MV-4-11 (cell line): Measurements from ENCODE around the gene APEH.

Experiments used
- DNase-seq: peaks from one replicate; lab custom pipeline; 2025; lab: John Stamatoyannopoulos, UW

The APEH gene

DNA sequence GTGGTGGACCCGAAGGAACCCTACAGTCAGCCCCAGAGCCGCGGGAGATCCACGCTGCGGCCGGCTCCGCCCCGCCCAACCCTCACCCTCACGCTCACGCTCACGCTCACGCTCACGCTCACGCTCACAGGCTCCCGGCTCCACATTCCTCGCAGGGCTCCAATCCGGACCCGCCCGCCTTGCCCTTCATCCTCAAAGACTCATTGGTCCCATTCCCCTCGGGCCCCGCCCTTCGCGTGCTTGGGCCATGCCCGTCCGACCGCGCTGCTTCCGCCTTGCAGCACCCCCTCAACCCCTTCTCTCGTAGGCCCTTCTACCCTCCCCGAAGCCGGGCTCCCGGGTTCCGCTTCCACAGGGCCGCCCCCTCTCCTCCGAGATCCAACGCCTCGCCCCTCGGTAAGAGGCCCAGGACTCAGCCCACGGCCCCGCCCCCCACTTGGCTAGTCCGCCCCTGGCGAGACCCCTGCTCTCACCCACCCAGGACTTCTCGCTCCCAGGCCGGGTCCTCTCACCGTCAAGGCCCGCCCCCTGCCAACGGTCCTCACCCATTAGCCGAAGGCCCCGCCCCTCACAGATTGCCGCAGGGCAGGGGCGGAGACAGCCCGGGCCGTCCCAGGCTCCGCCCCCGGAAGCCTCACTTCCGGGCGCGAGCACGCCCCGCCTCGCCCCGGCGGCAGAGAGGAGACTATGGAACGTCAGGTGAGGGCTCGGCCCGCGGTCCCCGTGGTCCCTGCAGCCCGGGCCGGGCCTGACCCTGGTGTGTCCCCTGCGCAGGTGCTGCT, at the start of gene APEH:
APEH (plus strand) TSS at position 637 of the 782 bp plus-strand sequence; CDS start at position 688, 51 bp downstream.
- no peak for DNase-seq

DNA sequence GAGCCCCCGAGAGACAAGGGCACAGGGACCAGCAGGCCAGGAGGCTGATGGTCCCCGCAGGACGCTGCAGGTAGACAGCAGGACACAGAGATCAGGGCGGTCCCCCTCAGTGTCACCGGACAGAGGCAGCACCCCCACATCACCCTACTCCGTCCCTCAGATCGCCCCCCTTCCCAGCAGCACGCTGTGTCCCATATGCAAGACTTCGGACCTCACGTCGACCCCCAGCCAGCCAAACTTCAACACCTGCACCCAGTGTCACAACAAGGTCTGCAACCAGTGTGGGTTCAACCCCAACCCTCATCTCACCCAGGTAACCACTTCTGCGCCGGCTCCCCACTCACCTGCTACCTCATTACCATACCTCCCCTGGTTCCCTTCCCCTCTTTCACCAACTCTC, 49.1 kb upstream of the APEH start:
- DNase-seq = no peak

DNA sequence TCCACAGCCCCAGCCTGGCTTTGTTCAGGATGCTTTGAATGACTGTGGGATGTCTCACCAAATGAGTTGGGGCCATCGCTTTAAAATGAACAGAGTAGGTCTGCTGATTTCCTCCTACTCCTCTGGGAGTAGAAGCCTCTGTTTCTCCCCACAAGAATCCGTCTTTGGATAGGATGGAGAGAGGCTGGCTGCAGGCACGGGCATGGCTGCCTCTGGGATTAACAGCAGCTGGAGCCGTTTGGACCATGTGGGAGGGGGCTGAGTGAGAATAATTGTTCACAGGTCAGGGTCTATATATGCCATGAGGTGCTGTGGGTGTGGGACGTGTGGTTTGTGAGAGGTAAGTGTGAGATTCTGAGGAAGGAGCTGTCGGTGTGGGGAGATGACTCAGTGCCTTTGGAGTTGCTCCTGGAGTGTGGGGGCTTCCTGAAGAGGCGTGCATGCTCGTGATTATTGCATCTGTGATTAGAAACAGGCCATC, 48.0 kb upstream of the APEH start:
- DNase-seq = no peak

DNA sequence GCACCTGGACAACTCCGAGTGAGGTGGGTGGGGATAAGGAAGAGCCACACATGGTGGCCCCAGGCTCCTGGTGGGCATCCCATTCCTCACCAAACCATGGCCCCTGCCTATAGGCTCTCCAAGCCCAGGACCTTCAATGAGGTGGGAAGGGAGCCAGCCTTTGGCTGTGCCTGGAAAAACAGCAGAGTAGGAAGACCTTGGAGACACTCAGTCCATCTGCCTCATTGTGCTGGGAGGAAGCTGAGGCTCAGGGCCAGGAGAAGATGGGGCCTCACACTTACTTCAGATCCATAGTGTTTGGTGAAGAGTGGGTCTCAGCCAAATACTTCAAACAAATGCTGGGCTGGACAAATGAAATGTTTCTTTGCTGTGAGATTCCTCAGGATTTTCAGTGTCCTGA, 47.4 kb upstream of the APEH start:
- DNase-seq = no peak

DNA sequence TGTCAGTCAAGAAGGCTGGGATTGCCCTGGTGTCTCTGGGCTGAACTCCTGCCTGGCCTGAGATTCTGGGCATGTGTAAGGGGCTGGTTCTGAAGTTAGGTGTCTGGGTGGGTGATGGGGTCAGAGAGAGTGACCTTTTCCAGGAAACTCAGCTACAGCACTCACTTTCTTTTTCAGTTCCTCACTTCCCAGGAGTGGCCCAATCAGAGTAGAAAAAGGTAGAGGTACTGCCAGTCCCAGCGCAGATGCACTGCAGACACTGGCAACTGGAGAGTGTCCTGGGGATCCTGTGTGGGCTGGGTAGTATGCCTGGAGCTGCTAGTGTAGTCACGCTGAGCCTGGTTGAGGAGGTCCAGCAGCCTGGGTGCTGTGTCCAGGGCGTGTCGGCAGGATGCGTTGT, 46.5 kb upstream of the APEH start:
- DNase-seq = peak; percentile 5

DNA sequence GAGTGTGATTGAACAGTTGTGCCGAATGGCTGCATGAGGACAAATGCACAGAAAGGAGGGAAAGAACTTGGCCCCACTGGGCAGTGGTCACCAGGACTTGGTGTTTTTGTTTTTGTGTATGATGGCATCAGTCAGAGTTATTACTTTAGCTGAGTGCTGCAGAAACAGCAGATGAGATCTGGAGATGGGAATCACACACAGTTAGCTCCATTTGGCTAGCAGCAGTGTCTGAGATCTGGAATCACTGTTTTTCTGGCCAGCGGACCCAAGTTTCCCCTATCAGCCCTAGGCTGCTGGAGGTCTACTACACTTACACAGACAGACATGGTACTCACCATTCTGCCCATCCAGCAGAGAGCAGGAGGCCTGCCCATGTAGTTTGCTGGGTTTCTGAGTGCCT, 45.9 kb upstream of the APEH start:
- DNase-seq = no peak

DNA sequence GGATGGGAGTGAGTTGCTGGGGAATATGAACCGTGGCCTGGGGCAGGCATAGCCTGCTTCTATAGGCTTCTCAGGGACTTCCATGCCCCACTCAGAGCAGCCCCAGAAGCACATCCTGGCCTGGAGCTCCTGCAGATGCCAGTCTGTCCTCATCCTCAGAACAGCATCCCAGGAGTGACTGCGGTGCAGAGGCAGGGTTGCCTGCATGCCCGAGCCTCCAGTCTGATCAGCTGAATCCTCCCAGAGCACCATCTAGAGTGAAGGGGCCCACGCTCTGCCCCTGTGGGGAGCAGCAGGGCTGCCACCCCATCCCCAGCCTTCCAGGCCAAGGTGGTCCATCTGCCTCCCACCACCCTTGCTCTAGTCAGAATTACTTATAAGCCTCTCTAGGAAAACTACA, 44.7 kb upstream of the APEH start:
- DNase-seq = no peak

DNA sequence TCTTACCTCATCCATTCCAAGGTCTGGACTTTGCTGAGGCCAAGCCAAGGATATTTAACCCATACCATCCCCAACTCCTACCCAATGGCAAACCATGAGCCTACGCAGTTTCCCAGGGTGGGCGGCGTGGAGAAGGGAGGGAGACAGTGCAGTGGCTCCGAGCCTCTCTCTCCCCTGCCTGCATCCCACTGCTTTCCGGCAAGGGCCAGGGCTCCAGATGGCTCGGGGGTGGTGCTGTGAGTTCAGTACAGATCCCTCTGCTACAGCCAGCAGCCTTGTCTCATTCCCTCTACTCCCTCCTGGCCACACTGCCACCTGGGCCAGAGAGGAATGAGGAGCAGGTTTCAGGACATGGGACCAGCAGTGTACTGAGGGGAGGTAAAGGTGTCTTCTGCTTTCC, 44.3 kb upstream of the APEH start:
- no peak for DNase-seq

DNA sequence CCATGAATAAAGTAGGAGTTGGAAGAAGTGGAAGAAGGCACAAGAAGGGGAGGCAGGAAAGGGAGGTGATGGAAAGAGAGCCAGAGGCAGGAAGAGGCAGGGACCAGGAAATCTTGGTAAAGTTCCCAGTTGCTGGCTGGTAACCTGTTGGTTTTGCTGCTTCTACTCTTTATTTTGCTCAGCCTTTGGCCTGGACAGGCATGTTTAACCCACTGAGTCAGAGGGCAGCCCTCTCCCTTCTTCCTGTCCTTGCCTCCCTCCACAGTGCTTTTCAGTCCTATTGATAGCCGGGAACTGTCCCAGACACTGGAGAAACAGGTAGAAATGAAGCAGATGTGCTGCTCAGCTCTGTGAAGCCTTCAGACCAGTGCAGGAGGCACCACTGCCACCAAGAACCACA, 43.4 kb upstream of the APEH start:
- DNase-seq = no peak

DNA sequence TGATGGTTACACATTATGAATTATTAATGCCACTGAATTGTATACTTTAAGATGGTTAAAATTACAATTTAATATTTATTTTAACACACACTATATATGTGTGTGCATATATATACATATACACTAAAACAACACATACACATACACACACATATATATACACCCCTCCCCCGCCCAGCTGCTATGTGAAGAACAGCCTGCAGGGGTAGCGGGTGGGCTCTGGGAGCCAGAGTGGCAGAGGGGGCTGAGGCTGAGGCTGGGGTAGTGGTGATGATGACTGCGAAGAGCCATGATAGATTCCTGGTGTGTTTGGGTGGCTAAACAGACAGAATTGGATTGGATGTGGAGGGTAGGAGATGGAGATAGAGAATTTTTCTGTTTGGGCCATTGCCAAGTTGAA, 39.4 kb upstream of the APEH start:
- DNase-seq = no peak

DNA sequence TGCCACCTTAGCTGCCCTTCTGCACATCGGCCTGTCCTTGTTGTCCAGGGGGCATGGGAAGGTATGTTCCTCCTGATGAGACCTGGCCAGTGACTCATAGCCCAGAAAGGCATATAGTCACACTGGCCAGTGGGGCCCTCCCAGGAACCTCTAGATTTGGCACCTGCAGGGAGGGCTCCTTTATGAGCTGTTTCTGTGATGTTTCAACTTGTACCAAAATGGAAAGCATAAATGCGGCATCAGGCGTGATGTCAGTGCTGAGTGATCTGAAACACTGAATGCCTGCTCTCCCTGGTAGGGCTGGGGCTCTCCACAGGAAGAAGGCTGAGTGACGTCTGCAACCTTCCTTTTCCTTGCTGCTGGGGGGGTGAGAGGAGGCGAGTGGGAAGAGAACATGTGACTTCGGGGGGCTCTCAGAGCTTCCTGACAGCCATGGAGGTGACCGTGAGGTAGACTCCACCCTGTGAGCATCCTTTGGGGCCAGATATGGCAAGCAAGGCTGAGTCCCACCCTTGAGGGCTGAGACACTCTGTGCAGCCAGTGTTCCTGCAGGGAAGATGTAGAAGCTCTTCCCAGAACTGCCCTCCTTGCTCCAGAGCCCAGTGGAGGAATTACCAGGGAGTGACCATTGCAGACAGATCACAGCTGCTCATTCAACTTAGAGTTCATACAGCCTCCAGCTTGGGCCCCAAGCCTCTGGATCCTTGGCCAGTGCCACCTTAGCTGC, 37.1 kb upstream of the APEH start:
- no peak for DNase-seq

DNA sequence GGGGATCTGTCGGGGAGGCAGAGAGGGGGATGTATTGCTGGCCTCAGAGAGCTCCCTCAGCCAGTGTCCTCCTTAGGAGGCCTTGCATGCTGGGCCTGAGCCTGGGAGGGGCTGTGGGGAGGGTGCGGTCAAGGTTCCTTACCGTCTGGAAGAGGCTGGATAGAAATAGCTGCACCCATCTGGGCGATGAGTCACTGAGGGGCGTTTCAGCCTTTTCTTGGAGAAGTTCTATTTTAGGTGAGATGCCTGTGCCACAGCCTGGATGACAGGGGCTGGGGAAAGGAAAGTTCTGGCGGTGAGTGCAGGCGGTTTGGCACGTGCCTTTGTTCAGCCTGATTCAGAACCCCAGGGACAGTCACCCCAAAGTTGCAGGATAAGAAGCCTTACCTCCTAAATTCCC, 35.7 kb upstream of the APEH start:
- DNase-seq = peak; percentile 86

DNA sequence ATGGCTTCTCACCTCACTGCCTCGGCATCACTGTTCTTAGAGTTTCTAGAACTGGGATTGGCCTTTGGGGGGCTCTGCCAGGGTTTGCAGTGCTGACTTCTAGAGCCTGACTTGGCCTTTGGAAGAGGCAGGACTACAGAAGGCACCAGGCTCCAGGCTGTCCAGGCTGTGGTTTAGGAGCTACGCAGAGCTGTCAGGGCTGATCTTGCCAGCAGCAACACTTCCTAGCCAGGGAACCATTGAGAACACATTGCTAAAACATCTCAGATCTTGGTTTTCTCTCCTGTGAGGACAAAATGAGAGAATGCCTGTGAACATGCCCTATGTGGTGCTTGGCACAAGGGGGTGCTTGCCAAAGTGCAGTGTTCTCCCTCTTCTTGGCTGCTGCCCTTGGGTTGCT, 34.6 kb upstream of the APEH start:
- no peak for DNase-seq

DNA sequence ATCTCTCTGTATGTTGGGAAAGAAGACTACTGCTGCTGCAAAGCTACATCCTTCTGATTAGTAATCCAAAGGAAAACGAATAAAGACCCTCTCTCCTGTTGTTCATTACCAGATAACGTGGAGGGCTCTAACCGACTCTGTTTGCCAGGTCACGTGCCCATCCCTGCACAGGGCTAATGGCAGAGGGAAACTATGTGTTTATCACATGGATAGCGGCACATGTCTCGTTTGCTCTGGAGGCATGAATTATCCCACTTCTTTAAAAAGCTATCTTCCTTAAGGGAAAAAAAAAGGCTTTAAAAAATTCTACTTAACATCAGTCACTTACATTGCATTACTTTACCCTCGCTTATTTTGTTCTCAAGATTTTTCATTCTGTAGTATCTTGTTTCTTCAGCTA, 32.9 kb upstream of the APEH start:
- no peak for DNase-seq

DNA sequence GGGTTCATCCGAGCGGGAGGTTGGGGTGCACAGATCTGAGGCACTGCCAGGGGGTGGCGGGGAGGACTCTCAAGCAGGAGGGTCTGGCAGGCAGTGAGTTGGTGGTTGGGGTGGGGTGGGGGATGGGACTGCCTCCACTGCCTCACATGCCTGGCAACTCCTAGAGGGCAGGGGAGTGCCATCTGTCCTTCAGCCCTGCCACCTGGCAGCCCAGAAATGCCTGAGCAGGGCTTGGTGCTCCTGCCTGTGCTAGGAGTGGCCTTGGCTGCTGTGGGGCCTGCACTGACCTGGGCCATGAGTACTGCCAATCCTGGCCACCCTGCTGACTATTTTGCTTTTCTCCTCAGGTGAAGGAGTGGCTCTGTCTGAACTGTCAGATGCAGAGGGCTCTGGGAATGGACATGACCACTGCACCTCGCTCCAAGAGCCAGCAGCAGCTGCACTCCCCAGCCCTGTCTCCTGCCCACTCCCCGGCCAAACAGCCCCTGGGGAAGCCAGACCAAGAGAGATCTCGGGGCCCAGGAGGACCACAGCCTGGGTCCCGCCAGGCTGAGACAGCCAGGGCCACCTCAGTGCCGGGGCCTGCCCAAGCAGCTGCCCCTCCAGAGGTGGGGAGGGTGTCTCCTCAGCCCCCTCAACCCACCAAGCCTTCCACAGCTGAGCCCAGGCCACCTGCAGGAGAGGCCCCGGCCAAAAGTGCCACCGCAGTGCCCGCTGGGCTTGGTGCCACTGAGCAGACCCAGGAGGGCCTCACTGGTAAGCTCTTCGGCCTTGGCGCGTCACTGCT, 32.0 kb upstream of the APEH start:
- DNase-seq = no peak

DNA sequence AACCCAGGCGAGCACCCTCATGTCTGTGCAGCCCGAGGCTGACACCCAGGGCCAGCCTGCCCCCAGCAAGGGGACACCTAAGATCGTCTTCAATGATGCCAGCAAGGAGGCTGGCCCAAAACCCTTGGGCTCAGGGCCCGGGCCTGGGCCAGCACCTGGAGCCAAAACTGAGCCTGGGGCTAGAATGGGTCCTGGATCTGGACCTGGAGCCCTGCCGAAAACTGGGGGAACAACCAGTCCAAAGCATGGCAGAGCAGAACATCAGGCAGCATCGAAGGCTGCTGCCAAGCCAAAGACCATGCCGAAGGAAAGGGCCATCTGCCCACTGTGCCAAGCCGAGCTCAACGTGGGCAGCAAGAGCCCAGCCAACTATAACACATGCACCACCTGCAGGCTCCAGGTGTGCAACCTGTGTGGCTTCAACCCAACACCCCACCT, 31.4 kb upstream of the APEH start:
- DNase-seq = no peak

DNA sequence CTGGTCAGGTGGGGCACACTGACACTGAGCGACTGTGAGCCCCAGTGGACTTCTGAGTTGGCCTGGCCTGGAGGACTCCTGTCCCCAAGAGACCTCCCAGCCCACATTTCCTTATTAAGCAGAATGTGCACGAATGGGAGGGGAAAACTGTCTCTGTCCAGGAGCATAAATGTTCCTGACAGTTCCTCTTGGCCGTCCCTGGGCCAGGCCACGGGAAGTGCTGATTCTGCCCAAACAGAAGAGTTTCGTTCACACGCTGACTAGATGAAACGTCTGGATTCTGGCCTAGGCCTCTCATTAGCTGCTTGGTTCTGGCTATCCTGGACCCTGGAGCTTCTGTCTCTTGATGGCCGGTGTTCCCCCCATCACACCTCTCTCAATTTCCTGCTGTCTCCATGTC, 29.5 kb upstream of the APEH start:
- DNase-seq = no peak

DNA sequence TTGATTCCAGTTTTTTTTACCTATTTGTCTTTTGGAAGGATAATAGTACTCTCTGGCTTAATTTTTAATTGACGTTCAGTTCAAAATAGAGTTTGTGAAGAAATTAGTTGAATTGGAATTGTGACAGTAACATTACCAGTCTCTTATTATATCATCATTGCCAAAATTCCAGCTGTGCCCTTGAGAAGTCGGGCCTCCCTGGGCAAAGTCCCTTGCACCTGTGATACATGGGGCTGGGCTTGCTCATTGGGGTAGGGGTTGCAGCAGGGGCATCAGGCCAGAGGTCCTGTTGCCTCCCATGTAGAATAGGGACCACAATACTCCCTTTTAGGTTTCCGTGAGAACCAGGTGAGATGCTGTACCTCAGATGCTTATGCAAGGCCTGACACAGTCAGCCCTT, 27.9 kb upstream of the APEH start:
- DNase-seq = no peak

DNA sequence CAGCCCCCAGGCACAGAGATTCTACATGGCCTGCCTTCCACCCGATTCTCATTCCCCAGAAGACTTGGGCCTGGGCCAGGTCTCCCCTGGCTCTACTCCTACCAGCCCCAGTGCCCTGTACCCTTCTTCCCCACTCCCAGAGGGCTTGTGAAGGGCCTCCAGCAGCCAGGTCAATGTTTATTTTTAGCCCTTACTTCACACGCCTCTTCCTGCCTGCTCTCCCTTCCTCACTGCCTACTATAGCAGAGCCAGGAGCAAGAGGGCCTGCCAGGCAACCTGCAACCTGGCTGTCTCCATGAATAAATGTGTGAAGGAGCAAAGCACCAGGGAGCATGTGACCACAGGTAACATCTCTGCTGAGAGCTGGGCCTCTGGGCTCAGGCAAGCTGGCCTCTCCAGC, 26.4 kb upstream of the APEH start:
- DNase-seq = no peak

DNA sequence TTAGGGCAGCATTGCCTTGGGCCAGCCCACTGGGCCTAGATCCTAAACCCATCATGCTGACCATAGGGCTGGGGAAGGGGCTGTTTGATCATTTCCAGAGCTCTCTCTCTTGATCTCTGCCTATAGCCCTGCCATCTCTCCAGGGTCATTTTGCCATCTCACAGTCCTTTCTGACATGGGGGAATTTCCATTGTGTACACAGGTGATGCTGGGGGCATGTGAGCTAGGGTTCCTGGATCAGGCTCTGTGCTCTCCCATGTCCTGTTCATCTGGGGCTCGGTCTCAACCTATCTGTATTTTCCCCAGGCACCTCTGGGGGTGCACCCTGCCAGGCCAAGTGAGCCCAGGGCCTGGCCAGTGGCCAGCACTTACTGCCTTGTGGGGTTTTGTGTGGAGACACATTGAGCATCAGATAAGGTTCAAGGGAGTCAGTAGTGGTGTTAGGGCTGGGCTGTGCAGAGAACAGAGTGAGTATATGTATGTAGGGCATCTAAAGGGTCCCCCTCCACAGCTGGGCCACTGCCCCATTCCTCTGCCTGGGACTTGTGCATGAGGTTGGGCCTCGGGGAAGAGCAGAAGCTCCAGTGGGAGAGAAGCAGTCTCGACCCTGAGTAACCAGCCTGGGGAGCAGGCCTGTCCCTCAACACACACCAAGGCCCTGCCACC, 25.7 kb upstream of the APEH start:
- no peak for DNase-seq

DNA sequence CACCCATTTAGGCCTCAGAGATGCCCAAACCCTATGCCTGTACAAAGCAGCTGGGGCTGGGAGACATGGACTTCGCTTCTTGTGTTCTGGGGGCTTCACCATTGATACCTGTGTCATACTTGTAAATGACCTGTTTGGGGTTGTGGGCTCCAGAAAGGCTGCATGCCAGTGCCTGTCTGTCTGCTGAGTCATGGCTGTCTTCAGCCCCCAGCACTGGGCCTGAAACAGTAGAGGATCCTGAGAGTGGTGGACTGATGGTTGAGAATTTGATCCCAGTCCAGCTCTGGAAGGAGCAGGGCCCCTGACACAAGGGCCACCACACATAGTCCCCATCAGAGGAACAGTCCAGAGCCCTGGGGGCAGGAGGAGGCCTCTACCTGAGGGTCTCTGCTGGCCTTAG, 24.6 kb upstream of the APEH start:
- DNase-seq = no peak

DNA sequence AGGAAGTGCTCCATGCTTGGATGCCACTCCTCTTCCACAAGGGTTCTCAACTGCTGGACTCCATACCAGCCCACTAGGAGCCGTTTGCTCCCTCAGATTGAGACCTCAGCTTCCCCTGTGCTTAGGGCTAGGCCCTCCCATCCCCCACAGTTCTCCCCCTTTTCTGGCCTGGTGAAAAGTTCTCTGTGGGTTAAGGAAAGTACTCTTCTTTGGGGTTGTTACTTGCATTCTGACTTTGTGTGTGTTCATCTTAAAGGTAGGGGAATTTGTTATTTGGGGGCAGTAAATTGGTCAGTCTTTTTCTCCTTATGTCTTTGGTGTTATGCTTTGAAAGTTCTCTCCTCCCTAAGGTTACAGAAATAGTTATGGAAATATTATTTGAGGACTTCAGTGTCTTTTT, 24.0 kb upstream of the APEH start:
- no peak for DNase-seq
